ENCODE results near the gene TAS2R16.
A peak's percentile ranks its signal among the peaks of the same experiment; 100 is the strongest.

TAS2R16 gene, protein sequence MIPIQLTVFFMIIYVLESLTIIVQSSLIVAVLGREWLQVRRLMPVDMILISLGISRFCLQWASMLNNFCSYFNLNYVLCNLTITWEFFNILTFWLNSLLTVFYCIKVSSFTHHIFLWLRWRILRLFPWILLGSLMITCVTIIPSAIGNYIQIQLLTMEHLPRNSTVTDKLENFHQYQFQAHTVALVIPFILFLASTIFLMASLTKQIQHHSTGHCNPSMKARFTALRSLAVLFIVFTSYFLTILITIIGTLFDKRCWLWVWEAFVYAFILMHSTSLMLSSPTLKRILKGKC

DNA sequence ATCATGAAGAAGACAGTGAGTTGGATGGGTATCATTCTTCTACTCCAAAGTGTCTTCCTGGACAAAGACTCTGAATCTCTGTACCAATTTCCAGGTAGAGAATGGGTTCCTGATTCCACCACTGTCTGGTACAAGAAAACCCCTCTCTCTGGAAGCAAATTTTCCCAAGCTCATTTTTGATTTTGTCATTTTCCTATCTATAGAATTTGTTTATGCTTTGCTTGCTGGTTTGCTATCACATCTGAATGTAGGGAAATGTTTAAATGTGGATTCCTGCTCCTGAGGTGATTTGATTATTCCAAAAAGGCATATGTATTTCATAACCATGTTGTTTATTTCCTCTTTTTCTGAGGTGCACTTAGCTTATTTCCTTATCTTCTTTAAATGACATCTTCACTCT is at the start of gene TAS2R16:
Gene TAS2R16, minus strand, starts transcription at position 101 of the 400 bp plus-strand sequence. Its CDS starts 66 bp downstream, at position 35.
- no peak for DNase-seq (ENCODE audit: low read depth)
- H3K4me3 ChIP-seq (ENCODE audit: low read depth, low read length), result no peak within 1 kb of the TSS
- TF ChIP-seq CTCF (conservative IDR thresholded peaks at IDR 0.05; ENCODE audit: low read depth, low read length), result no peak

GRCh38 chr7:123043642-123044041 is 48.1 kb upstream of the TAS2R16 start:
- no peak overlapping the region for H3K4me3 ChIP-seq (ENCODE audit: low read depth, low read length)
- no peak for DNase-seq (ENCODE audit: low read depth)
- no peak for TF ChIP-seq CTCF (conservative IDR thresholded peaks at IDR 0.05; ENCODE audit: low read depth, low read length)

DNA sequence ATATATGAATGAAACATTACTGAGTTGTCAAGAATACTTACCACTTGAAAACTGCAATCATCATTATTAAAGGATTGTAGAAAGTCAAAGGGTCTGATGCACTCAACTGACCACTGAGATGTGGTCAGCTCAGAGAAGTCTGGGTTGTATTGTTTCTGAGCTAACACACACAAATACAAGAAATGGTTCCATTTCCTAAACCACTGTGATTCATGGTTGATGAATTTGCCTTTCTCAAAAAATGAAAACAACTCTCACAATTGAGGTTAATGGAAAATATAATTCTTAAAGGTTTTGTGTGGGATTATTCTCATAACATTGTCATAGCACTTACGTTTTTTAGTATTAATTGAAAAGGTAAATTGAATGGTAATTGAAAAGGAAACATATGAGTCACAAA is 45.6 kb upstream of the TAS2R16 start:
- peak; percentile 86 for DNase-seq (ENCODE audit: low read depth)
- H3K4me3 ChIP-seq (ENCODE audit: low read depth, low read length), result no peak overlapping the region
- no peak for TF ChIP-seq CTCF (conservative IDR thresholded peaks at IDR 0.05; ENCODE audit: low read depth, low read length)

- DNase-seq (ENCODE audit: low read depth), result no peak
Measured at GRCh38 chr7:123039269-123039668, 43.8 kb upstream of the TAS2R16 start.

DNA sequence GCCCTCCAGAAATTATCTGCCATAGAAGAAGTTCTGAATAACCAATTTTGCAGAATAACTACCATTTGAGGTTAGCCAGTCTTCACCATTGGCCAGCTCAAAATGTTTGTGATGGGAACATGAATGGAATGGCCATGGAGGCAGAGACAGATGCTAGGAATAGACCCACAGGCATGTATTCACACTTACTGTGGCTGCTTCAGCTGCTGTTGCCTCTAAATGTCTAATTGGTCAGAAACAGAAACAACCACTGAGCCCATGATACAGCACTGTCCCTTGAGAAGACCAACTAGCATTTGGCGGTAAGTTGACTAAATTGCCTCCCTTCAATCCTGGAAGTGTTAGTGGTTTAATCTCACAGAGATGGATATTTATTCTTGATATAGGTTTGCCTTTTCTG is 38.6 kb upstream of the TAS2R16 start:
- DNase-seq (ENCODE audit: low read depth), result no peak
- H3K4me3 ChIP-seq (ENCODE audit: low read depth, low read length), result no peak overlapping the region
- no peak for TF ChIP-seq CTCF (conservative IDR thresholded peaks at IDR 0.05; ENCODE audit: low read depth, low read length)

More at GRCh38 chr7:123039269-123039668, 43.8 kb upstream of the TAS2R16 start:
- no peak for TF ChIP-seq CTCF (conservative IDR thresholded peaks at IDR 0.05; ENCODE audit: low read depth, low read length)
- H3K4me3 ChIP-seq (ENCODE audit: low read depth, low read length), result no peak overlapping the region

DNA sequence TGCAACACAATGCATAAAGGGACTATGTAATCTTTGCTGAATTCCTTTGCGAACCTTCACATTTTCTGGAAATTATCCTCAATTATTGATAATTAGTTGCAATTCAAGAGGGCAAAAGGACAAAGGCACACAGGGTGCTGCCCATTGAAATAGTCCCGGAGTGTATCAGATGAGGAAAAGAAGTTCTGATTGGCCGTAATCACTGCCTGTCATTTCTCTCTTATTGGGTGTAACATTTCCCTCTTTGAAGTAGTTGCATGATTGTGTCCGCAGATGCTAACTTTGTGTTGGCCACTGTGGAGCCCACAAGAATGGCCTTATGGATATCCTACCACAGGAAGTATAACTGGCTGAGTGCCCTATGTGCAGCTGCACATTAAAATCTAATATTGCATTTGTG is 35.1 kb upstream of the TAS2R16 start:
- TF ChIP-seq CTCF (conservative IDR thresholded peaks at IDR 0.05; ENCODE audit: low read depth, low read length), result no peak
- DNase-seq (ENCODE audit: low read depth), result no peak
- no peak overlapping the region for H3K4me3 ChIP-seq (ENCODE audit: low read depth, low read length)

GRCh38 chr7:123028339-123028738 is 32.8 kb upstream of the TAS2R16 start:
- DNase-seq (ENCODE audit: low read depth), result peak; percentile 38
- no peak for TF ChIP-seq CTCF (conservative IDR thresholded peaks at IDR 0.05; ENCODE audit: low read depth, low read length)
- H3K4me3 ChIP-seq (ENCODE audit: low read depth, low read length), result no peak overlapping the region

Measured in choroid plexus epithelial cell (primary cell).